HEK293T (cell line): ENCODE data around the gene MRPL48.

Experiments
- ARNT ChIP-seq: fragments of 450-650 bp; IDR thresholded peaks from 2 replicates; pipeline ENCODE4 v1.6.1; 2017; ENCODE audit warnings: mild to moderate bottlenecking
- BHLHE40 ChIP-seq: fragments of 450-650 bp; IDR thresholded peaks from 2 replicates; pipeline ENCODE4 v1.6.1; 2016; ENCODE audit warnings: mild to moderate bottlenecking, moderate library complexity, borderline replicate concordance
- CTBP1 ChIP-seq: fragments of 450-650 bp; IDR thresholded peaks from 2 replicates; pipeline ENCODE4 v1.6.1; 2016; ENCODE audit warnings: borderline replicate concordance
- FOXA1 ChIP-seq: fragments of 450-650 bp; IDR thresholded peaks from 2 replicates; pipeline ENCODE4 v1.6.1; 2016; ENCODE audit warnings: mild to moderate bottlenecking
- FOXK2 ChIP-seq: fragments of 450-650 bp; IDR thresholded peaks from 2 replicates; pipeline ENCODE4 v1.6.1; 2016; ENCODE audit warnings: mild to moderate bottlenecking
- FOXM1 ChIP-seq: fragments of 450-650 bp; IDR thresholded peaks from 2 replicates; pipeline ENCODE4 v1.6.1; 2017; ENCODE audit warnings: mild to moderate bottlenecking, borderline replicate concordance
- HDGF ChIP-seq: fragments of 450-650 bp; IDR thresholded peaks from 2 replicates; pipeline ENCODE4 v1.6.1; 2017; ENCODE audit warnings: antibody characterized with exemption, borderline replicate concordance
- SP1 ChIP-seq: fragments of 450-650 bp; IDR thresholded peaks from 2 replicates; pipeline ENCODE4 v1.6.1; 2017
- SUZ12 ChIP-seq: fragments of 450-650 bp; IDR thresholded peaks from 2 replicates; pipeline ENCODE4 v1.6.1; 2016; ENCODE audit warnings: mild to moderate bottlenecking
- TARDBP ChIP-seq: fragments of 450-650 bp; IDR thresholded peaks from 2 replicates; pipeline ENCODE4 v1.6.1; 2016

DNA sequence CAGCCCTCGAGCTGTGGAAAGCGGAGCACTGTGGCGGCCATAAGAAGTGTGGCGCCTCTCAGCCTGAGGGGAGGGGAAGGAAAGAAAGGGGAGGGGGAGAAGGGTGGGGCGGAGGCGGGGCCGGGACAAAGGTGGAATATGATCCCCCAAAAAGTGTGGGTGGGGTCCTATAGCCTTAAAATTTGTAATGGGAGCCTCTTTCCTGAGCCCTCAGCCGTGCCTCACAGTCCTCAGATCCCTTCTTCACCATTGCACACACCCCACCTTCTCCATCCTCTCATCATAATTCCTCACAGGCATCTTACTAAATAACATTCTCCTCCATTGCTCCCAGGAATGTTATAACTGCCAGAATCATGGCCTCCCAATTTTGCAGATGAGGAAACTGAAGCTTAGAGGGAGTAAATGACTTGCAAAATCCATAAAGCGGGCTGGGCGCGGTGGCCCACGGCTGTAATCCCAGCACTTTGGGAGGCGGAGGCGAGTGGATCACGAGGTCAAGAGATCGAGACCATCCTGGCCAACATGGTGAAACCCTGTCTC, 26.2 kb upstream of the MRPL48 start:
- TF ChIP-seq FOXK2: no peak
- no peak for TF ChIP-seq ARNT
- TF ChIP-seq SUZ12: no peak
- TF ChIP-seq BHLHE40: no peak
- TF ChIP-seq HDGF: 0 out of 2 replicates have a peak, but pooled peaks have one; percentile 3
- no peak for TF ChIP-seq FOXA1
- no peak for TF ChIP-seq TARDBP
- TF ChIP-seq SP1: no peak
- TF ChIP-seq FOXM1: no peak
- TF ChIP-seq CTBP1: no peak
